HG03280 (cell line): ENCODE results near the gene GOLGA8B.
A peak's percentile ranks its signal among the peaks of the same experiment; 100 is the strongest.
"Not testable (repeated sequence)": the region's sequence is repeated elsewhere in the genome, so short reads cannot be mapped to it uniquely, and the experiment has no call there.

Source experiments
- ATAC-seq: cut with Tn5 transposase; IDR thresholded peaks from one replicate; pipeline ENCODE4 v1.9.1; 2021; ENCODE audit warnings: mild to moderate bottlenecking, moderate library complexity; ENCODE audit not compliant: unreplicated experiment

Gene GOLGA8B

GRCh38 chr15:34583399-34584329, at the start of gene GOLGA8B:
Gene GOLGA8B (minus strand): TSS chr15:34583651. CDS start chr15:34535912, 47,739 bp downstream.
- ATAC-seq: peak; percentile 68

- not testable (repeated sequence) for ATAC-seq
Observed at GRCh38 chr15:34633165-34633564, 49.7 kb upstream of the GOLGA8B start.

GRCh38 chr15:34628577-34629152, 45.2 kb upstream of the GOLGA8B start:
- ATAC-seq: no peak

- no peak for ATAC-seq
Observed at GRCh38 chr15:34625007-34625406, 41.6 kb upstream of the GOLGA8B start.

GRCh38 chr15:34621675-34622074, 38.2 kb upstream of the GOLGA8B start:
- ATAC-seq: no peak

- ATAC-seq: no peak
Observed at GRCh38 chr15:34620814-34621213, 37.4 kb upstream of the GOLGA8B start.

- no peak for ATAC-seq
Observed at GRCh38 chr15:34620142-34620541, 36.7 kb upstream of the GOLGA8B start.

GRCh38 chr15:34619151-34619550, 35.7 kb upstream of the GOLGA8B start:
- ATAC-seq: no peak

GRCh38 chr15:34618073-34618472, 34.6 kb upstream of the GOLGA8B start:
- no peak for ATAC-seq

- no peak for ATAC-seq
Observed at GRCh38 chr15:34616613-34617012, 33.2 kb upstream of the GOLGA8B start.

- ATAC-seq: no peak
Observed at GRCh38 chr15:34613997-34614396, 30.5 kb upstream of the GOLGA8B start.

GRCh38 chr15:34613301-34613700, 29.9 kb upstream of the GOLGA8B start:
- ATAC-seq: no peak

- ATAC-seq: no peak
Observed at GRCh38 chr15:34610354-34610753, 26.9 kb upstream of the GOLGA8B start.

- ATAC-seq: no peak
Observed at GRCh38 chr15:34609102-34610057, 25.9 kb upstream of the GOLGA8B start.

GRCh38 chr15:34608517-34608916, 25.1 kb upstream of the GOLGA8B start:
- ATAC-seq: no peak

- ATAC-seq: no peak
Observed at GRCh38 chr15:34607832-34608231, 24.4 kb upstream of the GOLGA8B start.

GRCh38 chr15:34606545-34606944, 23.1 kb upstream of the GOLGA8B start:
- no peak for ATAC-seq

- ATAC-seq: no peak
Observed at GRCh38 chr15:34606131-34606530, 22.7 kb upstream of the GOLGA8B start.

GRCh38 chr15:34603095-34603494, 19.6 kb upstream of the GOLGA8B start:
- ATAC-seq: no peak

- no peak for ATAC-seq
Observed at GRCh38 chr15:34600923-34601322, 17.5 kb upstream of the GOLGA8B start.
